HCT116 (cell line): ENCODE measurements around the gene IRF4. TPM values are rescaled to one million over a fixed set of nuclear protein-coding genes. Genes with fewer than 3 reads are reported as not detected.

Experiments used
- ATAC-seq: fragments of 200-7000 bp; cut with Tn5 transposase; 2 replicates; pipeline ENCODE4 v1.9.1; 2020; ENCODE audit warnings: mild to moderate bottlenecking, moderate library complexity
- BruUV-seq: library from RNA; stranded (reverse); fragments of 400-500 nt; replicated peaks from 2 replicates; lab custom pipeline; 2021; lab: Mats Ljungman, UMichigan
- CTCF ChIA-PET: fragments of 300-600 bp; sonication (Branson Sonifier 250); formaldehyde crosslinking; loops from one replicate; lab custom pipeline; 2021; ENCODE audit warnings: antibody characterized with exemption; lab: Charles Lee
- POLR2A ChIA-PET: fragments of 300-600, 350-600 bp; sonication (Branson Sonifier 250); formaldehyde crosslinking; loops from one replicate; lab custom pipeline; 2021; ENCODE audit warnings: antibody characterized with exemption; lab: Charles Lee
- RAD21 ChIA-PET, 2 experiments: fragments of 300-600 bp; sonication (Branson Sonifier 250); formaldehyde crosslinking; loops; one replicate each; lab custom pipeline; 2023; ENCODE audit warnings: low total read pairs in 2 of 2; ENCODE audit not compliant: uncharacterized antibody in 2 of 2, unreplicated experiment in 2 of 2, low non-redundant PET in 1 of 2; lab: Charles Lee
- DNase-seq: peaks from one replicate; pipeline ENCODE4 v3.0.0-alpha.2; 2010; ENCODE audit warnings: low read depth, low spot score
- H2AFZ ChIP-seq: fragments of 200-600 bp; shearing (Covaris generic), sonication (generic); 2 replicates; pipeline ENCODE4 v1.6.1; 2017; ENCODE audit warnings: low read depth, mixed run types, mixed read lengths, antibody characterized with exemption, low read length; ENCODE audit not compliant: poor library complexity, severe bottlenecking
- H3K27ac ChIP-seq: 2 replicates; pipeline ENCODE4 v1.5.1; 2012; ENCODE audit warnings: low read depth, low read length
- H3K27me3 ChIP-seq: fragments of 200-600 bp; sonication (generic); 2 replicates; pipeline ENCODE4 v1.6.1; 2016; ENCODE audit warnings: mixed run types, low read length, mixed read lengths; ENCODE audit not compliant: insufficient read depth
- H3K36me3 ChIP-seq, 2 experiments: fragments of 200-500 bp in 1 of 2; fragments of 200-600 bp in 1 of 2; sonication (Bioruptor generic) in 1 of 2; sonication (generic) in 1 of 2; 2 replicates each; pipeline versions ENCODE4 v1.5.1 to v1.6.1; 2014 to 2016; ENCODE audit warnings: low read length in 2 of 2, inconsistent platforms in 1 of 2, mixed read lengths in 1 of 2, mixed run types in 1 of 2; ENCODE audit not compliant: insufficient read depth in 2 of 2, control insufficient read depth in 1 of 2
- H3K4me1 ChIP-seq, 2 experiments: fragments of 200-600 bp in 1 of 2; sonication (generic) in 1 of 2; 2 replicates each; pipeline versions ENCODE4 v1.5.1 to v1.6.1; 2012 to 2017; ENCODE audit warnings: low read length in 2 of 2, inconsistent platforms in 1 of 2, mild to moderate bottlenecking in 1 of 2, mixed read lengths in 1 of 2, mixed run types in 1 of 2, moderate library complexity in 1 of 2; ENCODE audit not compliant: insufficient read depth in 2 of 2, control insufficient read depth in 1 of 2
- H3K4me2 ChIP-seq: fragments of 200-600 bp; sonication (generic); 2 replicates; pipeline ENCODE4 v1.6.1; 2017; ENCODE audit warnings: mixed run types, low read length, mixed read lengths
- H3K4me3 ChIP-seq, 2 experiments: fragments of 200-600 bp in 1 of 2; sonication (generic) in 1 of 2; replicated peaks in 1 of 2; 2 replicates each; pipeline ENCODE4 v1.5.1; 2011 to 2016; ENCODE audit warnings: low read length in 2 of 2, control low read depth in 1 of 2, low read depth in 1 of 2, mild to moderate bottlenecking in 1 of 2, mixed read lengths in 1 of 2, mixed run types in 1 of 2
- H3K79me2 ChIP-seq: fragments of 200-600 bp; sonication (generic); 2 replicates; pipeline ENCODE4 v1.6.1; 2017; ENCODE audit warnings: mild to moderate bottlenecking, mixed run types, low read length, moderate library complexity, mixed read lengths; ENCODE audit not compliant: insufficient read depth
- H3K9ac ChIP-seq: fragments of 200-600 bp; sonication (generic); 2 replicates; pipeline ENCODE4 v1.6.1; 2016; ENCODE audit warnings: low read length, mixed read lengths
- H3K9me2 ChIP-seq: fragments of 200-600 bp; sonication (generic), shearing (Covaris generic); 2 replicates; pipeline ENCODE4 v1.6.1; 2017; ENCODE audit warnings: mixed run types, mild to moderate bottlenecking, moderate library complexity; ENCODE audit not compliant: insufficient read depth
- H3K9me3 ChIP-seq, 2 experiments: fragments of 200-500 bp in 1 of 2; fragments of 200-600 bp in 1 of 2; sonication (Bioruptor generic) in 1 of 2; sonication (generic) in 1 of 2; 2 replicates each; pipeline ENCODE4 v1.6.1; 2014 to 2017; ENCODE audit warnings: low read length in 2 of 2, mixed read lengths in 2 of 2, inconsistent platforms in 1 of 2, low read depth in 1 of 2, mild to moderate bottlenecking in 1 of 2, mixed run types in 1 of 2, moderate library complexity in 1 of 2; ENCODE audit not compliant: control insufficient read depth in 1 of 2, insufficient read depth in 1 of 2
- H4K20me1 ChIP-seq: fragments of 200-600 bp; sonication (generic), shearing (Covaris generic); 2 replicates; pipeline ENCODE4 v1.6.1; 2017; ENCODE audit warnings: mixed run types, mild to moderate bottlenecking, moderate library complexity; ENCODE audit not compliant: insufficient read depth
- EZH2phosphoT487 ChIP-seq: fragments of 200-600 bp; IDR thresholded peaks from 2 replicates; pipeline ENCODE4 v1.6.1; 2018; ENCODE audit warnings: antibody characterized with exemption, borderline replicate concordance
- MAX ChIP-seq: IDR thresholded peaks from 2 replicates; pipeline ENCODE4 v1.6.1; 2012
- POLR2A ChIP-seq: IDR thresholded peaks from 2 replicates; pipeline ENCODE4 v1.7.0; 2011; ENCODE audit warnings: borderline replicate concordance; ENCODE audit not compliant: insufficient read depth, insufficient read length; ENCODE audit errors: extremely low read depth
- RAD21 ChIP-seq: IDR thresholded peaks from 2 replicates; pipeline ENCODE4 v1.6.1; 2012; ENCODE audit warnings: low read depth, mild to moderate bottlenecking
- REST ChIP-seq: IDR thresholded peaks from 2 replicates; pipeline ENCODE4 v1.6.1; 2012; ENCODE audit warnings: low read depth
- ZNF274 ChIP-seq: fragments of 200-500 bp; sonication (Bioruptor generic); IDR thresholded peaks from 2 replicates; pipeline ENCODE4 v1.6.1; 2014; ENCODE audit warnings: mild to moderate bottlenecking, low read depth, low read length, inconsistent platforms
- intact Hi-C: fragments of 100-400 bp; cut with micrococcal nuclease; formaldehyde crosslinking; loops from 2 replicates; pipeline ENCODE4 v1.10.0; 2022
- total RNA-seq: library from RNA; stranded (reverse); gene quantifications from one replicate; pipeline ENCODE4 v1.2.1, GENCODE V29; 2021; ENCODE audit not compliant: unreplicated experiment

IRF4 gene
- total RNA-seq, 1 experiment from 2014 or later, result 1.2 TPM

- Histone ChIP-seq H3K4me2 (peak overlapping the region; percentile 12; the same call in 1 of the 2 replicates), H4K20me1 (no peaks in the 10 kb centered on the region), H3K27me3 (no peaks in the 10 kb centered on the region), H3K9me3 (no peaks in the 10 kb centered on the region), H3K9me2 (no peaks in the 10 kb centered on the region), H3K27ac (no peak overlapping the region)
- RAD21 ChIA-PET, result no interaction called here
- intact Hi-C loops, result no loop called here
- no peak for ATAC-seq
- CTCF ChIA-PET, result no interaction called here
- DNase-seq, result no peak
- no peak for TF ChIP-seq RAD21
- TF ChIP-seq EZH2phosphoT487, result no peak
- no peak for TF ChIP-seq ZNF274
- TF ChIP-seq REST, result no peak
- TF ChIP-seq POLR2A, result no peak
- no peak for TF ChIP-seq MAX
- TF ChIP-seq, all 23 proteins: peak for 0
- no peak overlapping the region for H3K9ac ChIP-seq
- H3K79me2 ChIP-seq, result no peaks in the 10 kb centered on the region
- H3K36me3 ChIP-seq, result no peaks in the 10 kb centered on the region
- H3K4me1 ChIP-seq, result peaks cover 9 to 36% of the 10 kb centered on the region in 2 experiments
- H2AFZ ChIP-seq, result no peak overlapping the region
- POLR2A ChIA-PET, result no interaction called here
- no TSS peak for BruUV-seq
- no peak overlapping the region for H3K4me3 ChIP-seq
Measured at GRCh38 chr6:431986-432385, 40.4 kb downstream of the IRF4 start.
